K562 (cell line): ENCODE measurements around the gene ICE2. TPM values are rescaled to one million over a fixed set of nuclear protein-coding genes. Genes with fewer than 3 reads are reported as not detected.

Experiments
- NFIC ChIP-seq: fragments of 450-650 bp; IDR thresholded peaks from 2 replicates; pipeline ENCODE4 v1.6.1; 2017; ENCODE audit warnings: mild to moderate bottlenecking, inconsistent platforms
- RBFOX2 ChIP-seq: fragments of 200-400 bp; formaldehyde crosslinking; IDR thresholded peaks from 2 replicates; pipeline ENCODE4 v1.6.1; 2017; ENCODE audit warnings: low read depth, mild to moderate bottlenecking, low read length, moderate library complexity
- polyA plus RNA-seq, 8 experiments: library from polyadenylated mRNA; depleted of rRNA in 4 of 8; stranded (reverse) in 5 of 8; unstranded in 3 of 8; fragments of >200 nt; fragmentation: Nextera tagmentation in 2 of 8; fragmentation: Illumina TruSeq in 1 of 8; extraction: Ambion mirVana in 2 of 8; extraction: Trizol in 1 of 8; gene quantifications; 2 replicates each; pipeline versions ENCODE4 v1.2.1 to v1.2.3, GENCODE V29; 2011 to 2014; ENCODE audit warnings: inconsistent platforms in 1 of 8, missing spikeins in 1 of 8
- total RNA-seq, 7 experiments: library from RNA; depleted of rRNA in 6 of 7; stranded (reverse); fragments of >200 nt in 6 of 7; fragmentation: Illumina TruSeq in 2 of 7; extraction: Trizol in 2 of 7; gene quantifications; 2 replicates each; pipeline versions ENCODE4 v1.2.1 to v1.2.3, GENCODE V29; 2011 to 2021; ENCODE audit warnings: low replicate concordance in 1 of 7
- TF ChIP-seq, protein P1 (sequence below): fragments of 250-450 bp; sonication (Bioruptor Pico); IDR thresholded peaks from 2 replicates; pipeline ENCODE4 v1.5.0; 2021
- TF ChIP-seq, protein P2 (sequence below): fragments of 250-450 bp; sonication (Bioruptor Pico); IDR thresholded peaks from 2 replicates; pipeline ENCODE4 v1.5.0; 2021
- TF ChIP-seq, protein P3 (sequence below): fragments of 450-650 bp; conservative IDR thresholded peaks from 2 replicates; pipeline ENCODE4 v1.6.1; 2016; ENCODE audit warnings: missing genetic modification characterization, low read depth, mild to moderate bottlenecking, control low read depth, missing compliant biosample characterization
- TF ChIP-seq, protein P4 (sequence below), 2 experiments: fragments of 200-800 bp in 1 of 2; sonication (Bioruptor generic) in 1 of 2; sonication (generic) in 1 of 2; formaldehyde crosslinking in 1 of 2; IDR thresholded peaks in 1 of 2; conservative IDR thresholded peaks in 1 of 2; 2 replicates each; pipeline versions ENCODE4 v1.5.0 to v1.6.1; 2016 to 2020; ENCODE audit warnings: missing compliant biosample characterization in 1 of 2, missing genetic modification characterization in 1 of 2, missing genetic modification reagents in 1 of 2
- TF ChIP-seq, protein P5 (sequence below): fragments of 250-450 bp; sonication (Bioruptor Pico); IDR thresholded peaks from 2 replicates; pipeline ENCODE4 v1.5.0; 2021; ENCODE audit warnings: mild to moderate bottlenecking, borderline replicate concordance
- TF ChIP-seq, protein P6 (sequence below): sonication (generic); formaldehyde crosslinking; IDR thresholded peaks from 2 replicates; pipeline ENCODE4 v1.8.0; 2022; ENCODE audit warnings: mild to moderate bottlenecking, low read depth, missing genetic modification reagents
- TF ChIP-seq, protein P7 (sequence below), 3 experiments: IDR thresholded peaks in 2 of 3; conservative IDR thresholded peaks in 1 of 3; 2 replicates each; pipeline ENCODE4 v1.5.1; 2011 to 2012; ENCODE audit warnings: low read length in 3 of 3, mild to moderate bottlenecking in 3 of 3, control low read depth in 2 of 3, improper control_type of control experiment in 1 of 3, inconsistent platforms in 1 of 3, low read depth in 1 of 3, mixed read lengths in 1 of 3, moderate library complexity in 1 of 3; ENCODE audit not compliant: insufficient read depth in 2 of 3
- TF ChIP-seq, protein P8 (sequence below): fragments of 450-650 bp; IDR thresholded peaks from 2 replicates; pipeline ENCODE4 v1.6.1; 2014; ENCODE audit warnings: low read depth, mild to moderate bottlenecking, moderate library complexity, borderline replicate concordance

Gene ICE2
- total and polyA plus RNA-seq, 9 of the 15 experiments (the other 6 are each of a cell fraction or from before 2014, with no cell fraction given) = 21.8 to 87.9 (median 58.1) TPM

DNA sequence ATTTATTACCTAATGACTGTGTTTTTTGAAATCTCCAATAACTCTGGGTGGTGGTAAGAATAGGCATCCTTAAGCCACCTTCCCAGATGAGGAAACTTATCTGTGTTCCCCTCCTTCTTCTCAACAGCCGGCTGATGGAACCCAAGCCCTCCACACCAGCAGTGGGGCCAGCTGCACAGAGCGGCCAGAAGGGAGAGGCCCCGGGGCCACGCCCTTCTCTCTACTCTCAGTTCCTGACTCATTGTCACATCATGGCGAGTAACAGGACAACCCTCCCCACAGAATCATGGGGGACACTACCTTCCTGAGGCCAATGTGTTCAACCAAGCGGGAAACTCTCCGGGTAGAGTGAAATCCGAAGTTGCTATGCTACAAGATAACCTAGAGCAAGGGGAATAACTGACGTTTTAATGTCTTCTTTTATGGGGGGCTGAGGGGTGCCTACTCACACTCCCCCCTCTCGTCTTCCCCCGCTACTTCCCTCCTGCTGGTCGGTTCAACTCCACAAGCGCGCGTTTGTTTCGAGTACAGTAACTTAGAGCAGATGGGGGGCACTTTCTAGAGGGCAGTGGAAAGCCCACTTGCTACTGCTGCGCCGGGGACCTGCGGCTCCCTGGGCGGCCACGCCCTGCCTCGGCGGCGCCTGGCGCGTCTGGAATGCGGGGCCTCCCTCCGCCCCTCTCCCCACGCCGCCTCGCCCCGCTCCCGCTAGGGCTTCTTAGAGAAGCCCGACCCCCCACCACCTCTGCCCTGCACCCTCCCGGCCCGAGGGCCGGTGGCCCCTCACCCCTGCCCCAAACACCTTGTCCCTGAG, 81.8 kb downstream of the ICE2 start (continued):
- TF ChIP-seq NFIC (0 out of 2 replicates have a peak, but pooled peaks have one; percentile 10), RBFOX2 (no peak)
- TF ChIP-seq, protein P1, sequence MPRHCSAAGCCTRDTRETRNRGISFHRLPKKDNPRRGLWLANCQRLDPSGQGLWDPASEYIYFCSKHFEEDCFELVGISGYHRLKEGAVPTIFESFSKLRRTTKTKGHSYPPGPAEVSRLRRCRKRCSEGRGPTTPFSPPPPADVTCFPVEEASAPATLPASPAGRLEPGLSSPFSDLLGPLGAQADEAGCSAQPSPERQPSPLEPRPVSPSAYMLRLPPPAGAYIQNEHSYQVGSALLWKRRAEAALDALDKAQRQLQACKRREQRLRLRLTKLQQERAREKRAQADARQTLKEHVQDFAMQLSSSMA (CRISPR knock-in tag) = no peak
- TF ChIP-seq, protein P2, sequence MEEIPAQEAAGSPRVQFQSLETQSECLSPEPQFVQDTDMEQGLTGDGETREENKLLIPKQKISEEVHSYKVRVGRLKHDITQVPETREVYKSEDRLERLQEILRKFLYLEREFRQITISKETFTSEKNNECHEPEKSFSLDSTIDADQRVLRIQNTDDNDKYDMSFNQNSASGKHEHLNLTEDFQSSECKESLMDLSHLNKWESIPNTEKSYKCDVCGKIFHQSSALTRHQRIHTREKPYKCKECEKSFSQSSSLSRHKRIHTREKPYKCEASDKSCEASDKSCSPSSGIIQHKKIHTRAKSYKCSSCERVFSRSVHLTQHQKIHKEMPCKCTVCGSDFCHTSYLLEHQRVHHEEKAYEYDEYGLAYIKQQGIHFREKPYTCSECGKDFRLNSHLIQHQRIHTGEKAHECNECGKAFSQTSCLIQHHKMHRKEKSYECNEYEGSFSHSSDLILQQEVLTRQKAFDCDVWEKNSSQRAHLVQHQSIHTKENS (CRISPR knock-in tag) = no peak
- TF ChIP-seq, protein P3, sequence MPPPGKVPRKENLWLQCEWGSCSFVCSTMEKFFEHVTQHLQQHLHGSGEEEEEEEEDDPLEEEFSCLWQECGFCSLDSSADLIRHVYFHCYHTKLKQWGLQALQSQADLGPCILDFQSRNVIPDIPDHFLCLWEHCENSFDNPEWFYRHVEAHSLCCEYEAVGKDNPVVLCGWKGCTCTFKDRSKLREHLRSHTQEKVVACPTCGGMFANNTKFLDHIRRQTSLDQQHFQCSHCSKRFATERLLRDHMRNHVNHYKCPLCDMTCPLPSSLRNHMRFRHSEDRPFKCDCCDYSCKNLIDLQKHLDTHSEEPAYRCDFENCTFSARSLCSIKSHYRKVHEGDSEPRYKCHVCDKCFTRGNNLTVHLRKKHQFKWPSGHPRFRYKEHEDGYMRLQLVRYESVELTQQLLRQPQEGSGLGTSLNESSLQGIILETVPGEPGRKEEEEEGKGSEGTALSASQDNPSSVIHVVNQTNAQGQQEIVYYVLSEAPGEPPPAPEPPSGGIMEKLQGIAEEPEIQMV (tag) = no peak
- TF ChIP-seq, protein P4, sequence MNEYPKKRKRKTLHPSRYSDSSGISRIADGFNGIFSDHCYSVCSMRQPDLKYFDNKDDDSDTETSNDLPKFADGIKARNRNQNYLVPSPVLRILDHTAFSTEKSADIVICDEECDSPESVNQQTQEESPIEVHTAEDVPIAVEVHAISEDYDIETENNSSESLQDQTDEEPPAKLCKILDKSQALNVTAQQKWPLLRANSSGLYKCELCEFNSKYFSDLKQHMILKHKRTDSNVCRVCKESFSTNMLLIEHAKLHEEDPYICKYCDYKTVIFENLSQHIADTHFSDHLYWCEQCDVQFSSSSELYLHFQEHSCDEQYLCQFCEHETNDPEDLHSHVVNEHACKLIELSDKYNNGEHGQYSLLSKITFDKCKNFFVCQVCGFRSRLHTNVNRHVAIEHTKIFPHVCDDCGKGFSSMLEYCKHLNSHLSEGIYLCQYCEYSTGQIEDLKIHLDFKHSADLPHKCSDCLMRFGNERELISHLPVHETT (CRISPR knock-in tag; conservative IDR thresholded peaks at IDR 0.05 in 1 of 2, IDR thresholded peaks at IDR 0.05 in 1 of 2) = 0 out of 4 replicates have a peak, but pooled peaks of 1 of the 2 experiments have one; percentile 20
- TF ChIP-seq, protein P5, sequence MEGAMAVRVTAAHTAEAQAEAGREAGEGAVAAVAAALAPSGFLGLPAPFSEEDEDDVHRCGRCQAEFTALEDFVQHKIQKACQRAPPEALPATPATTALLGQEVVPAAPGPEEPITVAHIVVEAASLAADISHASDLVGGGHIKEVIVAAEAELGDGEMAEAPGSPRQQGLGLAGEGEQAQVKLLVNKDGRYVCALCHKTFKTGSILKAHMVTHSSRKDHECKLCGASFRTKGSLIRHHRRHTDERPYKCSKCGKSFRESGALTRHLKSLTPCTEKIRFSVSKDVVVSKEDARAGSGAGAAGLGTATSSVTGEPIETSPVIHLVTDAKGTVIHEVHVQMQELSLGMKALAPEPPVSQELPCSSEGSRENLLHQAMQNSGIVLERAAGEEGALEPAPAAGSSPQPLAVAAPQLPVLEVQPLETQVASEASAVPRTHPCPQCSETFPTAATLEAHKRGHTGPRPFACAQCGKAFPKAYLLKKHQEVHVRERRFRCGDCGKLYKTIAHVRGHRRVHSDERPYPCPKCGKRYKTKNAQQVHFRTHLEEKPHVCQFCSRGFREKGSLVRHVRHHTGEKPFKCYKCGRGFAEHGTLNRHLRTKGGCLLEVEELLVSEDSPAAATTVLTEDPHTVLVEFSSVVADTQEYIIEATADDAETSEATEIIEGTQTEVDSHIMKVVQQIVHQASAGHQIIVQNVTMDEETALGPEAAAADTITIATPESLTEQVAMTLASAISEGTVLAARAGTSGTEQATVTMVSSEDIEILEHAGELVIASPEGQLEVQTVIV = no peak
- TF ChIP-seq, protein P6, sequence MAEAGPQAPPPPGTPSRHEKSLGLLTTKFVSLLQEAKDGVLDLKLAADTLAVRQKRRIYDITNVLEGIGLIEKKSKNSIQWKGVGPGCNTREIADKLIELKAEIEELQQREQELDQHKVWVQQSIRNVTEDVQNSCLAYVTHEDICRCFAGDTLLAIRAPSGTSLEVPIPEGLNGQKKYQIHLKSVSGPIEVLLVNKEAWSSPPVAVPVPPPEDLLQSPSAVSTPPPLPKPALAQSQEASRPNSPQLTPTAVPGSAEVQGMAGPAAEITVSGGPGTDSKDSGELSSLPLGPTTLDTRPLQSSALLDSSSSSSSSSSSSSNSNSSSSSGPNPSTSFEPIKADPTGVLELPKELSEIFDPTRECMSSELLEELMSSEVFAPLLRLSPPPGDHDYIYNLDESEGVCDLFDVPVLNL (CRISPR knock-in tag) = 0 out of 2 replicates have a peak, but pooled peaks have one; percentile 25
- TF ChIP-seq, protein P7, sequence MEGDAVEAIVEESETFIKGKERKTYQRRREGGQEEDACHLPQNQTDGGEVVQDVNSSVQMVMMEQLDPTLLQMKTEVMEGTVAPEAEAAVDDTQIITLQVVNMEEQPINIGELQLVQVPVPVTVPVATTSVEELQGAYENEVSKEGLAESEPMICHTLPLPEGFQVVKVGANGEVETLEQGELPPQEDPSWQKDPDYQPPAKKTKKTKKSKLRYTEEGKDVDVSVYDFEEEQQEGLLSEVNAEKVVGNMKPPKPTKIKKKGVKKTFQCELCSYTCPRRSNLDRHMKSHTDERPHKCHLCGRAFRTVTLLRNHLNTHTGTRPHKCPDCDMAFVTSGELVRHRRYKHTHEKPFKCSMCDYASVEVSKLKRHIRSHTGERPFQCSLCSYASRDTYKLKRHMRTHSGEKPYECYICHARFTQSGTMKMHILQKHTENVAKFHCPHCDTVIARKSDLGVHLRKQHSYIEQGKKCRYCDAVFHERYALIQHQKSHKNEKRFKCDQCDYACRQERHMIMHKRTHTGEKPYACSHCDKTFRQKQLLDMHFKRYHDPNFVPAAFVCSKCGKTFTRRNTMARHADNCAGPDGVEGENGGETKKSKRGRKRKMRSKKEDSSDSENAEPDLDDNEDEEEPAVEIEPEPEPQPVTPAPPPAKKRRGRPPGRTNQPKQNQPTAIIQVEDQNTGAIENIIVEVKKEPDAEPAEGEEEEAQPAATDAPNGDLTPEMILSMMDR (IDR thresholded peaks at IDR 0.05 in 2 of 3, conservative IDR thresholded peaks at IDR 0.05 in 1 of 3; ENCODE audit: insufficient read depth in 2 of 3, low read depth in 1 of 3, low read length in 3 of 3) = peak in 1 of 3 experiments; percentile 10; a peak in 1 of 6 replicates
- TF ChIP-seq, protein P8, sequence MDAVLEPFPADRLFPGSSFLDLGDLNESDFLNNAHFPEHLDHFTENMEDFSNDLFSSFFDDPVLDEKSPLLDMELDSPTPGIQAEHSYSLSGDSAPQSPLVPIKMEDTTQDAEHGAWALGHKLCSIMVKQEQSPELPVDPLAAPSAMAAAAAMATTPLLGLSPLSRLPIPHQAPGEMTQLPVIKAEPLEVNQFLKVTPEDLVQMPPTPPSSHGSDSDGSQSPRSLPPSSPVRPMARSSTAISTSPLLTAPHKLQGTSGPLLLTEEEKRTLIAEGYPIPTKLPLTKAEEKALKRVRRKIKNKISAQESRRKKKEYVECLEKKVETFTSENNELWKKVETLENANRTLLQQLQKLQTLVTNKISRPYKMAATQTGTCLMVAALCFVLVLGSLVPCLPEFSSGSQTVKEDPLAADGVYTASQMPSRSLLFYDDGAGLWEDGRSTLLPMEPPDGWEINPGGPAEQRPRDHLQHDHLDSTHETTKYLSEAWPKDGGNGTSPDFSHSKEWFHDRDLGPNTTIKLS = 0 out of 2 replicates have a peak, but pooled peaks have one; percentile 34
